Ascending aorta (tissue), 2 donors: ENCODE data around the gene RWDD1. TPM values are rescaled to one million over a fixed set of nuclear protein-coding genes. Genes with fewer than 3 reads are reported as not detected.

Experiments used
- DNase-seq, 2 donors: peaks; one replicate each; pipeline ENCODE4 v3.0.0-alpha.2; 2019; ENCODE audit warnings: low spot score in 2 of 2
- H3K27ac ChIP-seq, 2 donors: fragments of 200-600 bp; sonication (generic); one replicate each; pipeline ENCODE4 v1.5.1; 2016 to 2017; ENCODE audit warnings: mild to moderate bottlenecking in 1 of 2
- H3K27me3 ChIP-seq: fragments of 200-600 bp; sonication (generic); one replicate; pipeline ENCODE4 v1.5.1; 2017
- H3K36me3 ChIP-seq, 2 donors: fragments of 200-600 bp; sonication (generic); one replicate each; pipeline ENCODE4 v1.5.1; 2016
- H3K4me1 ChIP-seq, 2 donors: fragments of 200-600 bp; sonication (generic); one replicate each; pipeline ENCODE4 v1.5.1; 2016 to 2017; ENCODE audit warnings: mild to moderate bottlenecking in 1 of 2
- H3K4me3 ChIP-seq, 2 donors: fragments of 200-600 bp; sonication (generic); one replicate each; pipeline ENCODE4 v1.5.1; 2016 to 2017; ENCODE audit warnings: mild to moderate bottlenecking in 1 of 2
- H3K9me3 ChIP-seq, 2 donors: fragments of 200-600 bp; sonication (generic); one replicate each; pipeline ENCODE4 v1.5.1; 2016
- intact Hi-C: fragments of 100-400 bp; cut with DNase I; formaldehyde crosslinking; loops from one replicate; pipeline ENCODE4 v1.15.1; 2023
- total RNA-seq: library from RNA; depleted of rRNA; stranded (reverse); fragments of >200 nt; gene quantifications from one replicate; pipeline ENCODE4 v1.1.0, GENCODE V29; 2016
- TF ChIP-seq, protein P1 (sequence below), 3 experiments: fragments of 200-600 bp in 2 of 3; fragments of 450-650 bp in 1 of 3; sonication (generic) in 2 of 3; IDR thresholded peaks; one replicate each; pipeline ENCODE4 v1.5.1; 2016 to 2019; ENCODE audit warnings: antibody characterized with exemption in 3 of 3, mild to moderate bottlenecking in 1 of 3, moderate library complexity in 1 of 3

RWDD1 gene
- total RNA-seq, 1 donor from 2014 or later = 11.0 TPM

DNA sequence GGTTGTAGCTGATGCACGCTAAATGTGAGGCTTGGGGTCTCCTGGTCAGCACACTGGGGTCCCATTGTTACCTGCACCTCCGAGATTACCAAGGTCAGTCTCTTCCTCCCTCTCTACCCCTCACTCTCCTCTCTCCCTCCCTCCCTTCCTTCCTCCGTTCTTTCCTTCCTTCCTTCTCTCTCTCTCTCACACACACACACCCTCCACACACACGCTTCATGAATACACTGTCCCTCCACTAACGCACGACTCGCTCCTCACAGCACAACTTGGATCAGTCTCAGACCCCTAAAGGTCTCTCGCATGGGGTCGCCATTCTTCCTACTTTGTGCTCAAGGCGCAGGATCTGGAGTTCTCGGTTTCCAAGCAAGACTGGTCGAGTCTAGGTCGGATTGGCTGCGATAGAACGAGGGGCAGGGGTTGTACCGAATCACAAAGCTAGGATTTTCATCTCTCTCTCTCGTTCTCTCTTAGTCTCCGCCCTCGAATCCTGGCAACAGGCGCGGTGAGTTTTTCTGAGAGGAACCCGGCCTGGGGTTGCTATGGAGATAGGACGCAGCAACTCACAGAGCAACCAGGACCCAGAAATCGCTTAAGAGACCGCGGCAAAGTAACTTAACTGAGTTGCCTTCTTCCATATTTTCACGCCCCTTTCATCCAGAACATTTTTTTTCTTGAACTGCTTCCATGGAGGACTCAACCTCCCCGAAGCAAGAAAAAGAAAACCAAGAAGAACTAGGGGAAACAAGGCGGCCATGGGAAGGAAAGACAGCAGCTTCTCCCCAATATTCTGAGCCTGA lies 44.8 kb downstream of the RWDD1 start, which contains the start of gene RSPH4A:
Gene RSPH4A, plus strand, starts transcription at position 543 of the 800 bp plus-strand sequence. Its CDS starts 145 bp downstream, at position 688.
- Histone ChIP-seq H3K36me3 (no peaks in the 10 kb centered on the region), H3K27me3 (no peaks in the 10 kb centered on the region), H3K4me1 (peaks cover 3 to 7% of the 10 kb centered on the region in 2 donors), H3K27ac (no peak within 1 kb of the TSS), H3K9me3 (no peaks in the 10 kb centered on the region), H3K4me3 (peak within 1 kb of the TSS; percentile 63 to 66)
- TF ChIP-seq, protein P1, sequence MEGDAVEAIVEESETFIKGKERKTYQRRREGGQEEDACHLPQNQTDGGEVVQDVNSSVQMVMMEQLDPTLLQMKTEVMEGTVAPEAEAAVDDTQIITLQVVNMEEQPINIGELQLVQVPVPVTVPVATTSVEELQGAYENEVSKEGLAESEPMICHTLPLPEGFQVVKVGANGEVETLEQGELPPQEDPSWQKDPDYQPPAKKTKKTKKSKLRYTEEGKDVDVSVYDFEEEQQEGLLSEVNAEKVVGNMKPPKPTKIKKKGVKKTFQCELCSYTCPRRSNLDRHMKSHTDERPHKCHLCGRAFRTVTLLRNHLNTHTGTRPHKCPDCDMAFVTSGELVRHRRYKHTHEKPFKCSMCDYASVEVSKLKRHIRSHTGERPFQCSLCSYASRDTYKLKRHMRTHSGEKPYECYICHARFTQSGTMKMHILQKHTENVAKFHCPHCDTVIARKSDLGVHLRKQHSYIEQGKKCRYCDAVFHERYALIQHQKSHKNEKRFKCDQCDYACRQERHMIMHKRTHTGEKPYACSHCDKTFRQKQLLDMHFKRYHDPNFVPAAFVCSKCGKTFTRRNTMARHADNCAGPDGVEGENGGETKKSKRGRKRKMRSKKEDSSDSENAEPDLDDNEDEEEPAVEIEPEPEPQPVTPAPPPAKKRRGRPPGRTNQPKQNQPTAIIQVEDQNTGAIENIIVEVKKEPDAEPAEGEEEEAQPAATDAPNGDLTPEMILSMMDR (IDR thresholded peaks at IDR 0.05) = peak in 1 of 3 experiments; percentile 12
- intact Hi-C loops = loop anchor here (2.0 kb wide), 1 partner anchor 45 kb away; the partner anchor contains the start of gene RWDD1
- peak; percentile 80 to 96 for DNase-seq

DNA sequence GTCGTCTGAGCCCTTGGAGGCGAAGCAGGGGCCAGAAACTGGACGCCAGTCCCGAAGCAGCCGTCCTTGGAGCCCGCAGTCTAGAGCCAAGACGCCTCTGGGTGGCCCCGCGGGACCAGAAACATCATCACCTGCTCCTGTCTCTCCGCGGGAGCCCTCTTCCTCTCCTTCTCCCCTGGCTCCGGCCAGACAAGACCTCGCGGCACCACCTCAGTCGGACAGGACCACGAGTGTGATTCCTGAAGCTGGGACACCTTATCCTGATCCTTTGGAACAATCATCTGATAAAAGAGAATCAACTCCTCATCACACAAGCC lies 45.4 kb downstream of the RWDD1 start:
- intact Hi-C loops = loop anchor here (2.0 kb wide), 1 partner anchor 46 kb away; the partner anchor contains the start of gene RWDD1
- DNase-seq = no peak
- Histone ChIP-seq H3K9me3 (no peaks in the 10 kb centered on the region), H3K27me3 (no peaks in the 10 kb centered on the region), H3K36me3 (no peaks in the 10 kb centered on the region), H3K4me3 (peak overlapping the region; percentile 63 to 66), H3K27ac (no peak overlapping the region), H3K4me1 (peaks cover 3 to 7% of the 10 kb centered on the region in 2 donors)
- TF ChIP-seq, protein P1 (IDR thresholded peaks at IDR 0.05) = no peak

DNA sequence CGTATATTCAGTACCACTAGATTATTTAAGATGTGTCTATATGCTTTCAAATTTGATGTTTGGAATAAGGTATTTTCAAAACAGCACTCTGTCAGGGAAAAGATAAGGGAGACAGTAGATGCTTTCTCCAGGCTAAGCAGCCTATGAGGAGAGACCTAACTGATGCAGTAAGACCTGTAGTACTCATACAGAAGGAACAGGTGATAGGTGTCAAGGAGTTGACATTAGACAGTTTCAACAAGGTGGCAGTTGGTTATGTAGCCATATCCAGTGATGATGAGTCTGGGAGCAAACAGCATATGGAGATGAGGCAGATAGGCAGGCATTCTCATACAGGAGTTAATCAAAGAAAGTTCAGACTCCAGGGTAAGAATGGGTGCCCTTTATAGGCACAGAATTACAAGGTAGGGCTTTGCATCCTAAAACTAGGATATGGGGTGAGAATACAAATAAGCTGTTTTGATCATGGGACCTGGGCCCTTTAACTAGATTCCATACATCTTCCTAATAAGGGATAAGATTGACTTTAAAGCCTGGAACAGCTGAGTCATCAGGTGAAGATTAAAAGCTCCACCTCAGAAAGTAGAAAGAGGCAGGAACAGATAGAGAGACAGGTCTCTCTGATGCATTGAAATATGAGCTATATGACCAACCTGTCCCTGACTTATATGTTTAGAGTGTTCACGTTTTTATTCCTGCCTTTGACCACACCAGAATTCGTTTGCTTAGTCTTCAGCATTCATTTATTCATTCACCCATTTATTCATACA lies 52.9 kb downstream of the RWDD1 start:
- H3K27me3 ChIP-seq = no peaks in the 10 kb centered on the region

DNA sequence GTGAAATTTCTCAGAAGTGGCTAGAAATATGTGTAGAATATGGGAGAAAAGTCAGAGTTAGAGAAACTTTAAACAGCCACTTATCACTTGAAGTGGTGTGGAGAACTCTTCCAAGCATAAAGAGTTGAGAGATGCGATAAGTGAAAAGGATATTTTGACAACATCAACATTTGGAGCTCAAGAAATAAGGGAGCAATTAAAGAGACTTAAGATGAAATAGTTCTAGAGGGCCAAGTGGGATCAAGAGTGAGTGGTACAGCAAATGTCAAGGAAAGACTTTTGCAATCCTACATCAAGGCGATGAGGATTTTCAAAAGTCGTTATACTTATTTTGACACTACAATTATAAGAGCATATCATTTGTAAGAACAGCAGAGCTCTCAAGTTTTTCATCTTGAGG lies 54.6 kb downstream of the RWDD1 start:
- H3K9me3 ChIP-seq = no peaks in the 10 kb centered on the region
- no peak overlapping the region for H3K27ac ChIP-seq
- no peaks in the 10 kb centered on the region for H3K27me3 ChIP-seq
- DNase-seq = no peak
- H3K4me3 ChIP-seq = no peak overlapping the region
- intact Hi-C loops = no loop called here
- H3K36me3 ChIP-seq = no peaks in the 10 kb centered on the region
- TF ChIP-seq, protein P1 (IDR thresholded peaks at IDR 0.05) = no peak
- no peaks in the 10 kb centered on the region for H3K4me1 ChIP-seq

More for the DNA sequence above, 52.9 kb downstream of the RWDD1 start:
- no peaks in the 10 kb centered on the region for H3K36me3 ChIP-seq
- no peaks in the 10 kb centered on the region for H3K9me3 ChIP-seq
- TF ChIP-seq, protein P1 (IDR thresholded peaks at IDR 0.05) = no peak
- intact Hi-C loops = no loop called here
- H3K27ac ChIP-seq = no peak overlapping the region
- no peak overlapping the region for H3K4me3 ChIP-seq
- H3K4me1 ChIP-seq = no peaks in the 10 kb centered on the region
- DNase-seq = no peak

DNA sequence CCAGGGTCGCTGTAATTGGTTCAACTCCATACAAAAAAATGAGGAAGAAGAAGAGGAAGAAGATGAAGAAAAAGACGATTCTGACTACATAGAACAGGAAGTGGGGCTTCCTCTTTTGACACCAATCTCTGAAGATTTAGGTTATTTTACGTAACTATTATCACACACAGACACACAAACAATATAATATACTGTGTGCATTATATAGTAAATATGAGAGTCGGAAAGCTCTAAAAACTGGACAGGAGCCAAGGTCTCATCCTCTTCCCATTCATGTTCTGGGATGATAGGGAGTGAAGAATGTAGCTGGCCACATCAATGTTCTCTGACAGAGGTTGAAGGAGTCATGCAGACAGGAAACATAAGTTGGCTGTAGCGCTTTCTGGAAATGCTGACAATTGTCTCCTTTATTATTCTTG lies 58.3 kb downstream of the RWDD1 start:
- Histone ChIP-seq H3K27me3 (no peaks in the 10 kb centered on the region), H3K27ac (no peak overlapping the region), H3K36me3 (peaks cover 0 to 6% of the 10 kb centered on the region in 2 donors), H3K4me3 (no peak overlapping the region), H3K9me3 (no peaks in the 10 kb centered on the region), H3K4me1 (no peaks in the 10 kb centered on the region)
- no peak for DNase-seq
- TF ChIP-seq, protein P1 (IDR thresholded peaks at IDR 0.05) = no peak
- intact Hi-C loops = no loop called here
